Urothelium cell line (cell line): ENCODE results near the gene SAMD4B.

Experiments
- DNase-seq: peaks from one replicate; pipeline ENCODE4 v3.0.0; 2011; ENCODE audit warnings: low spot score, mixed read lengths
- FAIRE-seq: peaks from 2 replicates; lab custom pipeline; 2011; peaks lifted over from hg19 to GRCh38; lab: Jason Lieb, UNC

Gene SAMD4B

DNA sequence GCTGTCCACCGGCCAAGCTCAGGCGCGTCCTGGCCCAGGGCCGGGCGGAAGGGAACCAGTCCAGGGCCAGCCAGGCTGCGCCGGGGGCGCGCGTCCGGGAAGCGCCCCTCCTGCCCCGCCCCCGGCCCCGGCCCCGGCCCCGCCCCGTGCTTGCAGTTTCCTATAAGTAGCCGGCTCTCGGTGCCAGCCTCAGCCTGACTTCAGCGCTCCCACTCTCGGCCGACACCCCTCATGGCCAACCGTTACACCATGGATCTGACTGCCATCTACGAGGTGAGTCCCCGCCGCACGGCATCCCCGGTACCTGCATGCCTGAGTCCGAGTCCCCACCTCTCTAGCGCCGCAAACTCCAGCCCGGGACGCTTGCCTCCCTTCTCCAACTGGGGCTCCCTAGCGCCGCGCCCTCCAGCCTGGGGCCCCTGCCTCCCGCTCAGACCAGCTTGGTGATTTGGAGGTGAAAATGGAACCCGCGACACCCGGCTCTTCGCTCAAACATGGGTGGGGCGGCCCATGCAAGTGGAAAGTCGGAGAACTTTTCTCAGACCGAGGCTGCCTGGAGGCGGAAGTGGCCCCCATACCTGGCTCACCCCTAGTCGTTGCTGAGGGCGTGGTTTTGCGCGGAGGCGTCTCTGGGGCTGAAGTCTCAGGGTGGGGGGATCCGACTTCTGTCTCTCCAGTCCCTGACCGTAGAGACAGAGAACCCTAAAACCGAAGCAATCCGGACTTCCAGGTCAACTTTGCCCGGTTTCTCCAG, 64.6 kb downstream of the SAMD4B start, which contains the start of gene ZFP36:
TSS of gene ZFP36 (plus strand) at position 192 of the 754 bp plus-strand sequence. CDS start at position 250, 58 bp downstream.
- FAIRE-seq (peak; percentile 27), DNase-seq (peak; percentile 88)

- DNase-seq (no peak), FAIRE-seq (no peak)
These were observed 65.1 kb downstream of the SAMD4B start for GRCh38 chr19:39407410-39407659.

DNA sequence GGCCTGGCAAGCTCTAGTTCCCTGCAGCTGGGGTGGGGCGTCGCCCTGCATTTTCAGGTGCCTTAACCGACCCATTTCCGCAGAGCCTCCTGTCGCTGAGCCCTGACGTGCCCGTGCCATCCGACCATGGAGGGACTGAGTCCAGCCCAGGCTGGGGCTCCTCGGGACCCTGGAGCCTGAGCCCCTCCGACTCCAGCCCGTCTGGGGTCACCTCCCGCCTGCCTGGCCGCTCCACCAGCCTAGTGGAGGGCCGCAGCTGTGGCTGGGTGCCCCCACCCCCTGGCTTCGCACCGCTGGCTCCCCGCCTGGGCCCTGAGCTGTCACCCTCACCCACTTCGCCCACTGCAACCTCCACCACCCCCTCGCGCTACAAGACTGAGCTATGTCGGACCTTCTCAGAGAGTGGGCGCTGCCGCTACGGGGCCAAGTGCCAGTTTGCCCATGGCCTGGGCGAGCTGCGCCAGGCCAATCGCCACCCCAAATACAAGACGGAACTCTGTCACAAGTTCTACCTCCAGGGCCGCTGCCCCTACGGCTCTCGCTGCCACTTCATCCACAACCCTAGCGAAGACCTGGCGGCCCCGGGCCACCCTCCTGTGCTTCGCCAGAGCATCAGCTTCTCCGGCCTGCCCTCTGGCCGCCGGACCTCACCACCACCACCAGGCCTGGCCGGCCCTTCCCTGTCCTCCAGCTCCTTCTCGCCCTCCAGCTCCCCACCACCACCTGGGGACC, 65.6 kb downstream of the SAMD4B start:
- FAIRE-seq: no peak
- DNase-seq: no peak

- DNase-seq (no peak), FAIRE-seq (no peak)
These were observed 66.4 kb downstream of the SAMD4B start for GRCh38 chr19:39408392-39409207.

- FAIRE-seq (no peak), DNase-seq (peak; percentile 68)
These were observed 67.2 kb downstream of the SAMD4B start for GRCh38 chr19:39409208-39410016.

- peak; percentile 28 for DNase-seq
- no peak for FAIRE-seq
These were observed 68.0 kb downstream of the SAMD4B start for GRCh38 chr19:39410017-39410830.

DNA sequence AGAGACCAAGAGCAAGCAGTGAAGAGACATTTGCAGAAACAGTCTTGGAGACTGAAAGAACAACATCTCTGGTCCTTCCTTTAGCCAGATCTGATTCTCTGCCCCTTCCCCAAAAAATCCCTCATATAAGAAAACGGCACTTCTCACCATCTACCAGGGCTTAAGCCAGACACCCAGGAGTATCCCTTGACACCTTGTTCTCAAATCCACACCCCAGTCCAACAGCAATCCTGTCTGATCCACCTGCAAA, 68.5 kb downstream of the SAMD4B start:
- no peak for FAIRE-seq
- DNase-seq: no peak

GRCh38 chr19:39411081-39411831, 69.0 kb downstream of the SAMD4B start:
- FAIRE-seq: no peak
- DNase-seq: no peak

GRCh38 chr19:39411832-39412099, 69.5 kb downstream of the SAMD4B start:
- no peak for FAIRE-seq

DNA sequence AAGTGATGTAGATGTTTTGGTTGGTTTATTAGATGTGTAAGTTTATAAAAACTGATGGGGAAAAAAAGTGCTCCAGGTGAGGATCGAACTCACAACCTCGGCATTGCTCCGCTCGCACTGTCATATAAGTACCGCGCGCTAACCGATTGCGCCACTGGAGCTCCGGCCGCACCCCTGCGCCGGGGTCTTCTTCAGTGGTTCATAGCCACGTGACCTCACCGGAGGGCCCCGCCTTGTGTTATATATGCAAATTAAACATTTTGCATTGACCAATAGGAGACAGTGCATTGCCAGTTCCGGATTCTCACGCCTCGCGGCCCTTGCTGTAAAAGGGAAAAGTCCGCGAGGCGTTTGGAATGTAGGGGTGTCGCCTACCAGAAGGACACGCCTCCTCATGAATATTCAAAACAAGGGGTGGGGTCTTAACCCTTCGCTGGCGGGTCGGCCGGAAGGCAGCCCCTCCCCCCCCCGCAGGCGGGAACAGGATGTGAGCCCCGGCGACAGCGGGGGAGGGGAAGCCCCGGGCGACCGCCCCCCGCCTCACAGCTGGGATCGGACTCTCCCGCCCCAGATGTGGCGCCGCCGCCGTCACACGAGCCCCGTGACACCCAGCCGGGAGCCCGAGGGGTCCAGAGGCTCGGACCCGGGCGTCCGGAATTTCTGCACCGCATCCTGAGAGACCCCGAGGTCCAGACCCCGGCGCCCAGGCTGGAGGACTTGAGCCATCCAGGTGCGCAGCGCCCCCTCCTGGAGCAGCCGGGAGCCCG, 70.1 kb downstream of the SAMD4B start, which contains the start of gene PLEKHG2:
TSS of gene PLEKHG2 (plus strand) at position 570 of the 767 bp plus-strand sequence. CDS start 1,418 bp downstream, outside the sequence.
- peak; percentile 94 for DNase-seq
- FAIRE-seq: no peak

More at GRCh38 chr19:39411832-39412099, 69.5 kb downstream of the SAMD4B start:
- DNase-seq: peak; percentile 69

GRCh38 chr19:39412867-39413271, 70.6 kb downstream of the SAMD4B start:
- DNase-seq (no peak), FAIRE-seq (no peak)

GRCh38 chr19:39413272-39413910, 71.2 kb downstream of the SAMD4B start:
- FAIRE-seq: no peak
- DNase-seq: peak; percentile 49

GRCh38 chr19:39413911-39414608, 71.8 kb downstream of the SAMD4B start:
- FAIRE-seq (no peak), DNase-seq (no peak)

- peak; percentile 49 for DNase-seq
These were observed 73.2 kb downstream of the SAMD4B start for GRCh38 chr19:39415111-39416046.

GRCh38 chr19:39416152-39417120, 74.2 kb downstream of the SAMD4B start:
- no peak for DNase-seq
- no peak for FAIRE-seq

More at GRCh38 chr19:39415111-39416046, 73.2 kb downstream of the SAMD4B start:
- FAIRE-seq: no peak
